ENCODE data around the gene GOLGA8S. TPM values are rescaled to one million over a fixed set of nuclear protein-coding genes. Genes with fewer than 3 reads are reported as not detected.
"Not testable (repeated sequence)": the region's sequence is repeated elsewhere in the genome, so short reads cannot be mapped to it uniquely, and the experiment has no call there.

Gene GOLGA8S, protein sequence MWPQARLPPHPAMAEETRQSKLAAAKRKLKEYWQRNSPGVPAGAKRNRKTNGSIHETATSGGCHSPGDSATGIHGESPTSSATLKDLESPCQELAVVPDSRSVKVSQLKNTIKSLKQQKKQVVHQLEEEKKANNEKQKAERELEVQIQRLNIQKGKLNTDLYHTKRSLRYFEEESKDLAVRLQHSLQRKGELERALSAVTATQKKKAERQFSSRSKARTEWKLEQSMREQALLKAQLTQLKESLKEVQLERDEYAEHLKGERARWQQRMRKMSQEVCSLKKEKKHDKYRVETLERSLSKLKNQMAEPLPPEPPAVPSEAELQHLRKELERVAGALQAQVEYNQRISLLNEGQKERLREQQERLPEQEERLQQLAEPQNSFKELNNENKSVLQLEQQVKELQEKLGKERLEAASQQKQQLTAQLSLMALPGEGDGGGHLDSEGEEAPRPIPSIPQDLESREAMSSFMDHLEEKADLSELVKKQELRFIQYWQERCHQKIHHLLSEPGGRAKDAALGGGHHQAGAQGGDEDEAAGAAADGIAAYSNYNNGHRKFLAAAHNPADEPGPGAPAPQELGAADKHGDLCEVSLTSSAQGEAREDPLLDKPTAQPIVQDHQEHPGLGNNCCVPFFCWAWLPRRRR
- 0.16 and 0.39 TPM in 2 replicates for total RNA-seq

DNA sequence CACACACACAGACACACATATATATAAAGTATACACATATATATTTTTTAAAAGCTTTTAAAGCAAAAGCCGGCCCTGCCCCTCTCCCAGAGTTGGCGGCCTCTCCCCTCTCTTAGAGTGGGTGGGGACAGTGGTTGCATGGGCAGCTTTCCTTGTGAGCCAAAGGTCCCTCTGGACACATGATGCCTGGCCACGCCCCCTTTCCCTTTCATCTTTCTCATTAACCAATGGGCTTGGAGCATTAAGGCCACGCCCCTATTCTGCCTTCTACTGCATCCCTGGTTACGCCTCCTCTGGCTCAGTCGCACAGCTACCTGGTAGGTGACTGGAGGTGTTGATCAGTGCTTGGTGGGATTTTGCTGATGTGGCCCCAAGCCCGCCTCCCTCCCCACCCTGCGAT, at the start of gene GOLGA8S:
Gene GOLGA8S, plus strand, starts transcription at position 301 of the 400 bp plus-strand sequence. Its CDS starts 62 bp downstream, at position 363.
- H3K36me3 Mint-ChIP-seq (ENCODE audit: low read depth); DNase-seq (ENCODE audit: low spot score); H3K4me3 Mint-ChIP-seq (ENCODE audit: low read depth); H3K27ac Mint-ChIP-seq; intact Hi-C loops (cut with micrococcal nuclease); H3K27me3 Mint-ChIP-seq (ENCODE audit: low read depth); H3K4me1 Mint-ChIP-seq (ENCODE audit: low read depth); H3K9me3 Mint-ChIP-seq: not testable (repeated sequence)

DNA sequence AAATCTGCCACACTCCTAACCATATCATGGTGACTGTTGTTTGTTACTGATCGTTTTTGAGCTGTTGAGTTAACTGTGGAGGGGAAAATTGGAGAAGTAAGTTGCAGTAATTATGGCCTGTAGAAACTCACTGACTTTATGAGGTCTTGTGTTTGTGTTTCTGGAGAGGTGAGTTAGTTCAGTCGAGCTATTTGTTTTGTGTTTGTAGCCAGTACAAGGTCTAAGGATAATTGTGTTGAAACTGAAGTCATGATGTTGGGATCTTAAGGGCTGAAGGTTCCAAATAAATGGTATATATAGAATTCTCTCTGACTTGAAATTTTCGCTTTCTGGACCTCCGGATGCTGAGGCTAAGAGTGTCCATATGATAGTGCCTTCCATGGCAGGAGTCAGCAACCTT, 49.7 kb upstream of the GOLGA8S start:
- Mint-ChIP-seq H3K4me3 (ENCODE audit: low read depth) (peak overlapping the region; percentile 94), H3K36me3 (ENCODE audit: low read depth) (peaks cover 24% of the 10 kb centered on the region), H3K27ac (peak overlapping the region; percentile 40), H3K4me1 (ENCODE audit: low read depth) (peaks cover 23% of the 10 kb centered on the region)
- H3K9me3 Mint-ChIP-seq; intact Hi-C loops (cut with micrococcal nuclease); H3K27me3 Mint-ChIP-seq (ENCODE audit: low read depth); DNase-seq (ENCODE audit: low spot score): not testable (repeated sequence)

DNA sequence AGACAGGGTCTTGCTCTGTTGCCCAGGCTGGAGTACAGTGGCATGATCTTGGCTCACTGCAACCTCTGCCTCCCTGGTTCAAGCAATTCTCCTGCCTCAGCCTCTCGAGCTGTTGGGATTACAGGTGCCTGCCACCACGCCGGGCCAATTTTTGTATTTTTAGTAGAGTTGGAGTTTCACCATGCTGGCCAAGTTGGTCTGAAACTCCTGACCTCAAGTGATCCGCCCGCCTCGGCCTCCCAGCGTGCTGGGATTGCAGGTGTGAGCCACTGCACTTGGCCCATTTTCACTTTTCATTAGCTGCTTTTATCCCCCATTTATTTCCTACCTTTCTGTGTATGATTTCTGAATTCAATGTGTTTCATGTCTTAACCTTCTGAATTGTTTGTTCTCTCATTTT, 48.6 kb upstream of the GOLGA8S start:
- peak overlapping the region; percentile 18 for H3K4me3 Mint-ChIP-seq (ENCODE audit: low read depth)
- H3K27me3 Mint-ChIP-seq (ENCODE audit: low read depth); DNase-seq (ENCODE audit: low spot score); H3K27ac Mint-ChIP-seq; intact Hi-C loops (cut with micrococcal nuclease); H3K9me3 Mint-ChIP-seq: not testable (repeated sequence)
- peaks cover 23% of the 10 kb centered on the region for H3K4me1 Mint-ChIP-seq (ENCODE audit: low read depth)
- peaks cover 30% of the 10 kb centered on the region for H3K36me3 Mint-ChIP-seq (ENCODE audit: low read depth)

DNA sequence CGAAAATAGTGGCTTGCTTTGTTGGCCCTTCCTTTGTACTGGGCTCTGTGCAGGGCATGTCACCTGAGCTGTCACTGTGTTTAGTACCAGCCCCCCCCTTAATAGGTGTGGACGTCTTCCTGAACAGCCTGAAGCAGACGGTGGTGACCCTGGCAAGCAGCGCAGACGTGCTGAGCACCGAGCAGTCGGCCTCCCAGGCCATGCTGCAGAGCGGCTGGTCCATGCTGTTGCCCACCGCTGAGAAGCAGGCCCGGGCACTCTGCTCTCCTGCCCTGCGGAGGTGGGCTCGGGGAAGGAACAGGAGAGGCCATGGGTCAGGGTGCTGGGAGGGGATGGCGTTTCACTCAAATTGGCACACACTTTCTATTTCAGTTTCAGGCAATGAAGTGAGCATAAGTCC, 43.3 kb upstream of the GOLGA8S start:
- H3K4me1 Mint-ChIP-seq (ENCODE audit: low read depth); H3K27ac Mint-ChIP-seq; intact Hi-C loops (cut with micrococcal nuclease); H3K27me3 Mint-ChIP-seq (ENCODE audit: low read depth); H3K4me3 Mint-ChIP-seq (ENCODE audit: low read depth); H3K9me3 Mint-ChIP-seq; DNase-seq (ENCODE audit: low spot score): not testable (repeated sequence)
- H3K36me3 Mint-ChIP-seq (ENCODE audit: low read depth) = peaks cover 32% of the 10 kb centered on the region

DNA sequence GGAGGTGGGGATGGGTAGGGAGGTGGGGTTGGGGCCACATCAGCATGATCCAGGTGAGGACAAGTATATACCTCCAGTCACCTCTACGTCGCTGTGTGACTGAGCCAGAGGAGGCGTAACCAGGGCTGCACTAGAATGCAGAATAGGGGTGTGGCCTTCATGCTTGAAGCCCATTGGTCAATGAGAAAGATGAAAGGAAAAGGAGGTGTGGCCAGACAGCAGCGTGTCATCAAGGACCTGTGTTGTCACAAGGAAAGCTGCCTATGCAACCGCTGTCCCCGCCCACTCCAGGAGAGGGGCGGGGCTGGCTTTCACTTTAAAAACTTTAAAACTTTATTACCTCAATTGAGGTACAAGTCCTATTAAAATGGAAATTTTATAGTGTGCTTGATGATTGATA, 20.5 kb upstream of the GOLGA8S start, which contains the start of gene GOLGA6L26:
Gene GOLGA6L26, minus strand, starts transcription at position 101 of the 400 bp plus-strand sequence. Its CDS starts 61 bp downstream, at position 40.
- H3K4me1 Mint-ChIP-seq (ENCODE audit: low read depth); H3K27ac Mint-ChIP-seq; H3K36me3 Mint-ChIP-seq (ENCODE audit: low read depth); intact Hi-C loops (cut with micrococcal nuclease); DNase-seq (ENCODE audit: low spot score); H3K27me3 Mint-ChIP-seq (ENCODE audit: low read depth); H3K9me3 Mint-ChIP-seq; H3K4me3 Mint-ChIP-seq (ENCODE audit: low read depth): not testable (repeated sequence)

DNA sequence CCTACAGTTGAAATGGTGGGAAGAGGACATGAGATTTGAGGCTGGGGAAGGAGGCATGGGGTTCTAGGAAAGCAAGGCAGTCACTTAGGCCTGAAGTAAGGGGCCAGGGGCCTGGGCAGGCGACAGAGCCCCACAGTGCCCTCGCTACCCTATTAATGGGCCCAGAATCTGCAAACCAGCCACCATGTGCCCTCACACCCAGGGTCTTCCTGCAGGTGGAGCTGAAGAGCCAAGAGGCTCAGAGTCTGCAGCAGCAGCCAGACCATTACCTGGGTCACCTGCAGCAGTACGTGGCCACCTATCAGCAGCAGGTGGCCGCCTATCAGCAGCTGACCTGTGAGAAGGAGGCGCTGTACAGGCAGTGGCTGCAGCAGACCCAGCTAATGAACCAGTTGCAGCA, 8.1 kb downstream of the GOLGA8S start:
- H3K4me3 Mint-ChIP-seq (ENCODE audit: low read depth); H3K9me3 Mint-ChIP-seq; DNase-seq (ENCODE audit: low spot score); intact Hi-C loops (cut with micrococcal nuclease); H3K36me3 Mint-ChIP-seq (ENCODE audit: low read depth); H3K27ac Mint-ChIP-seq; H3K4me1 Mint-ChIP-seq (ENCODE audit: low read depth); H3K27me3 Mint-ChIP-seq (ENCODE audit: low read depth): not testable (repeated sequence)

DNA sequence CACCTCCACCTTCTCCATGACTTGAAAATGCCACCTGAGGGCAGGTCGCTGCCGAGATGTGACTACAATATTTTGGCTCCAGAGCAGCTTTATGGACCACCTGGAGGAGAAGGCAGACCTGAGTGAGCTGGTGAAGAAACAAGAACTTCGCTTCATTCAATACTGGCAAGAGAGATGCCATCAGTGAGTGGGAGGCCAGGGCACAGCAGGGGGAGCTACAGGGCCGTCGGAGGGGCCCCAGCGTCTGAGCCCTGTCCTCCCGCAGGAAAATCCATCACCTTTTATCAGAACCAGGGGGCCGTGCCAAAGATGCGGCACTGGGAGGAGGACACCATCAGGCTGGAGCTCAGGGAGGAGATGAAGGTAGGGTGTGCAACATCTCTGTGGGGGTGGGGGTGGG, 9.7 kb downstream of the GOLGA8S start:
- H3K27me3 Mint-ChIP-seq (ENCODE audit: low read depth) = not testable (repeated sequence)

DNA sequence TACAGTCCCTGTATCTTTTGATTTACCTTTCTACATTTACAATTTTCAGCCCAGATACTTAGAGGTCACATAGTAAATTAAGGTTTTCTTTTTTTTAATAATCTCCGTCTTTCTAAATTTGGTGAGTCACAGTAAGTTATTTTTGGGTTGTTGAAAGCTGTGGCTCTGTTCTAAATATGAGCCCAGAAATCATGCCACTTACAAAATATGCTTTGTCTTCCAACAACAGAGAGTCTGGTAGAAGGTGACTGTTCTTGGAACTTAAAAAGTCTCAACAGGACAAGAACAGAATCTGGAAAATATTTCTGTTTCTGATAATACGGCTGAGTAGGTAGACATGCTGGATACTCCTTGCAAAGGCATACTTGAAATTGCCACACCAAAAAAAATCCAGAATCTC, 16.0 kb downstream of the GOLGA8S start:
- no peak overlapping the region for H3K4me3 Mint-ChIP-seq (ENCODE audit: low read depth)
- H3K9me3 Mint-ChIP-seq = no peaks in the 10 kb centered on the region
- H3K36me3 Mint-ChIP-seq (ENCODE audit: low read depth) = no peaks in the 10 kb centered on the region
- no peaks in the 10 kb centered on the region for H3K4me1 Mint-ChIP-seq (ENCODE audit: low read depth)
- H3K27ac Mint-ChIP-seq = no peak overlapping the region
- no peak for DNase-seq (ENCODE audit: low spot score)
- peaks cover 3% of the 10 kb centered on the region for H3K27me3 Mint-ChIP-seq (ENCODE audit: low read depth)
- intact Hi-C loops (cut with micrococcal nuclease) = no loop called here

More for the DNA sequence above, 9.7 kb downstream of the GOLGA8S start:
- intact Hi-C loops (cut with micrococcal nuclease); H3K27ac Mint-ChIP-seq; H3K36me3 Mint-ChIP-seq (ENCODE audit: low read depth); DNase-seq (ENCODE audit: low spot score); H3K4me1 Mint-ChIP-seq (ENCODE audit: low read depth); H3K4me3 Mint-ChIP-seq (ENCODE audit: low read depth); H3K9me3 Mint-ChIP-seq: not testable (repeated sequence)

DNA sequence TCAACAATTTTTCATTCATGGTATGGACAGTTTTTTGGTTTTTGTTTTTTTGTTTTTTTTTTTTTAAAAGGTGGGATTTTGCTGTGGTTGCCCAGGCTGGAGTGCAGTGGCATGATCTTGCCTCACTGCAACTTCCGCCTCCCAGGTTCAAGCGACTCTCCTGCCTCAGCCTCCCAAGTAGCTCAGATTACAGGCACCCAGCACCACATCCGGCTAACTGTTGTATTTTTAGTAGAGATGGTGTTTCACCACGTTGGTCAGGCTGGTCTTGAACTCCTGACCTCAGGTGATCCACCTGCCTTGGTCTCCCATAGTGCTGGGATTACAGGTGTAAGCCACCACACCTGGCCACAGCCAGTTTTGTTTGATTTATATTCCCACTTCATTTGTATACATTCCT, 16.6 kb downstream of the GOLGA8S start:
- intact Hi-C loops (cut with micrococcal nuclease); DNase-seq (ENCODE audit: low spot score); H3K9me3 Mint-ChIP-seq; H3K4me1 Mint-ChIP-seq (ENCODE audit: low read depth); H3K4me3 Mint-ChIP-seq (ENCODE audit: low read depth); H3K27ac Mint-ChIP-seq; H3K27me3 Mint-ChIP-seq (ENCODE audit: low read depth); H3K36me3 Mint-ChIP-seq (ENCODE audit: low read depth): not testable (repeated sequence)

DNA sequence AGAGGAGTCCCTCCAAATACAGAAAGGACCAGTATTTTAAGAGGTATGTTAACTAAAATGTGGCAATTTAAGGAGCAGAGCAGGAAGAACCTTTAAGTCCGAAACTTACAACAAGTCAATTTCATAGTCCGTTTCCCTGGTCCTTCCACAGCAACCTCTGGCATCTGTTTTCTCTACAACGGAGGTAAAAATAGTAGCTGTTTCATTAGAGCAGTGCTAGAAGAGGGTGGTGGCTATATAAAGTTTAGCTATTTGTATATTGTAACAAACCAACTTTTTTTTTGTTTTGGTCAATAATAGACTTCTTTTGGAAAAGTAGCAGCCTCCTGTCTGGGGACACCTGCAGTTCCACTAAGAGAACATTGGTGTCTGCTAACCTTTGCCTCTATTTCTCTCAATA, 17.3 kb downstream of the GOLGA8S start:
- H3K4me1 Mint-ChIP-seq (ENCODE audit: low read depth); H3K27ac Mint-ChIP-seq; H3K4me3 Mint-ChIP-seq (ENCODE audit: low read depth); H3K36me3 Mint-ChIP-seq (ENCODE audit: low read depth); H3K27me3 Mint-ChIP-seq (ENCODE audit: low read depth); DNase-seq (ENCODE audit: low spot score); intact Hi-C loops (cut with micrococcal nuclease); H3K9me3 Mint-ChIP-seq: not testable (repeated sequence)

DNA sequence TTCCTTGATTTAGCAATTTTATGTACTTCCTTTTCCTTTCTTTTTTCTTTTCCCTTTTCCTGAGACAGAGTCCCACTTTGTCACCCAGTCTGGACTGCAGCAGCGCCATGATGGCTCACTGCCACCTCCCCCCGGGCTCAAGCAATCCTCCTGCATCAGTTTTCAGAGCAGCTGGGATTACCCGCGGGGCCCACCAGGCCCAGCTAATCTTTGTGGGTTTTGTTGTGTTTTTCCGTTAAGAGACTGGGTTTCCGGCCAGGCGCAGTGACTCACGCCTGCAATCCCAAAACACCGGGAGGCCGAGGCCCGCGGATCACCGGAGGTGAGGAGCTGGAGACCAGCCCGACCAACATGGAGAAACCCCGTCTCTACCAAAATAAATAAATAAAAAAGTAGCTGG, 17.7 kb downstream of the GOLGA8S start:
- no peak for DNase-seq (ENCODE audit: low spot score)
- intact Hi-C loops (cut with micrococcal nuclease) = no loop called here
- Mint-ChIP-seq H3K4me1 (ENCODE audit: low read depth) (no peaks in the 10 kb centered on the region), H3K27me3 (ENCODE audit: low read depth) (peaks cover 7% of the 10 kb centered on the region), H3K36me3 (ENCODE audit: low read depth) (no peaks in the 10 kb centered on the region), H3K9me3 (no peaks in the 10 kb centered on the region), H3K4me3 (ENCODE audit: low read depth) (no peak overlapping the region), H3K27ac (no peak overlapping the region)

DNA sequence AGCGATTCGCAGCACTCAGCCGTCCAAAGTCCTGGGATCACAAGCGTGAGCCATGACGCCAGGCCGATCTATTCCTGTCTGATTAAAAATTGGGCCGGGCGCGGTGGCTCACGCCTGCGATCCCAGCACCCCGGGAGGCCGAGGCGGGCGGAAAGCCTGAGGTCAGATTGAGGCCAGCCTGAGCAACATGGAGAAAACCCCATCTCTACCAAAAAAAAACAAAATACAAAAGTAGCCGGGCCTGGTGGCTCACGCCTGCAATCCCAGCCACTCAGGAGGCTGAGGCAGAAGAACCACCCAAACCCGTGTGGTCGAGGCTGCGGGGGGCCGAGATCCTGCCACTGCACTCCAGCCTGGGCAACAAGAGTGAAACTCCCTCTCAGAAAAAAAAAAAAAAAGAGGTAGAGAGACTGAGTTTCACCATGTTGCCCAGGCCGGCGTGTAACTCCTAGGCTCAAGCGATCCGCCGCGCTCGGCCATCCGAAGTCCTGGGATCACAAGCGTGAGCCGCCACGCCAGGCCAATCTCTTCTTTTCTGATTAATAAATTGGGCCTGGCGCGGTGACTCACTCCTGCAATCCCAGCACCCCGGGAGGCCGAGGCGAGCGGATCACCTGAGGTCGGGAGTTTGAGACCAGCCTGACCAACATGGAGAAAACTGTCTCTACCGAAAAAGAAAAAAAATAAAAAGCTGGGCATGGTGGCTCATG, 18.5 kb downstream of the GOLGA8S start:
- intact Hi-C loops (cut with micrococcal nuclease); H3K27ac Mint-ChIP-seq; H3K36me3 Mint-ChIP-seq (ENCODE audit: low read depth): not testable (repeated sequence)

DNA sequence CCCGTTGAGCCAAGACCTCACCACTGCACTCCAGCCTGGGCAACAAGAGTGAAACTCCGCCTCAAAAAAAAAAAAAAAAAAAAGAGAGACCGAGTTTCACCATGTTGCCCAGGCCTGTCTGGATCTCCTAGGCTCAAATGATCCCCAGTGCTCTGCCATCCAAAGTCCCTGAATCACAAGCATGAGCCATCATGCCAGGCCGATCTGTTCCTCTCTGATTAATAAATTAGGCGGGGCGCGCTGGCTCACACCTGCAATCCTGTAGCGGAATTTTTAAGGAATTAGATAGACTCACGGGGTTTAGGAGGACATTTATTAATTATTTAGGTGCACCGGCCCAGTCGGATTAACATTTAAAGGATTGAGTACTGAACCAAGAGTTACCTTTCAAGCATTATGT, 19.7 kb downstream of the GOLGA8S start:
- not testable (repeated sequence) for H3K9me3 Mint-ChIP-seq; H3K36me3 Mint-ChIP-seq (ENCODE audit: low read depth)

More for the DNA sequence above, 18.5 kb downstream of the GOLGA8S start:
- H3K4me3 Mint-ChIP-seq (ENCODE audit: low read depth); DNase-seq (ENCODE audit: low spot score); H3K27me3 Mint-ChIP-seq (ENCODE audit: low read depth); H3K4me1 Mint-ChIP-seq (ENCODE audit: low read depth); H3K9me3 Mint-ChIP-seq: not testable (repeated sequence)

More for the DNA sequence above, 19.7 kb downstream of the GOLGA8S start:
- intact Hi-C loops (cut with micrococcal nuclease); H3K4me3 Mint-ChIP-seq (ENCODE audit: low read depth); DNase-seq (ENCODE audit: low spot score); H3K27me3 Mint-ChIP-seq (ENCODE audit: low read depth); H3K4me1 Mint-ChIP-seq (ENCODE audit: low read depth); H3K27ac Mint-ChIP-seq: not testable (repeated sequence)

Measured in activated T-helper 2 cell treated with anti-CD3 and anti-CD28 coated beads, Interferon-gamma antibody, Interleukin-2, Interleukin-4, amounts not matched to agents 10 μg/mL and 5 μg/mL and 100 μg/mL, durations not matched to agents 14 hours and 24 hours and 36 hours (primary cell).